Body of pancreas (tissue), 4 donors: ENCODE measurements around the gene SIGLEC8. TPM values are rescaled to one million over a fixed set of nuclear protein-coding genes. Genes with fewer than 3 reads are reported as not detected.

Source experiments
- ATAC-seq: fragments of 150-250 bp; one replicate; pipeline ENCODE4 v1.9.1; 2016
- DNase-seq, 4 donors: peaks; one replicate each; pipeline ENCODE4 v3.0.0-alpha.2; 2019
- H3K27ac ChIP-seq, 4 donors: fragments of 200-600 bp; sonication (generic); 1 replicate in 3 of 4; 2 replicates in 1 of 4; pipeline versions ENCODE4 v1.5.1 to v1.6.1; 2016 to 2019; ENCODE audit warnings: mild to moderate bottlenecking in 1 of 4, mixed read lengths in 1 of 4, moderate library complexity in 1 of 4
- H3K27me3 ChIP-seq, 2 donors: fragments of 200-600 bp; sonication (generic); one replicate each; pipeline ENCODE4 v1.6.0; 2016; ENCODE audit warnings: mild to moderate bottlenecking in 1 of 2
- H3K36me3 ChIP-seq, 2 donors: fragments of 200-600 bp; sonication (generic); replicated peaks in 1 of 2; 2 replicates each; pipeline ENCODE4 v1.5.1; 2016; ENCODE audit warnings: low read depth in 2 of 2; ENCODE audit not compliant: insufficient read depth in 1 of 2
- H3K4me1 ChIP-seq: fragments of 200-600 bp; sonication (generic); one replicate; pipeline ENCODE4 v1.6.0; 2016
- H3K4me3 ChIP-seq, 2 donors: fragments of 200-600 bp; sonication (generic); 1 replicate in 1 of 2; 2 replicates in 1 of 2; pipeline ENCODE4 v1.5.1; 2016 to 2019
- H3K9me3 ChIP-seq, 3 donors: fragments of 200-600 bp; sonication (generic); 1 replicate in 2 of 3; 2 replicates in 1 of 3; pipeline ENCODE4 v1.5.1; 2016
- CTCF ChIP-seq, 7 experiments: fragments of 450-650 bp in 4 of 7; fragments of 200-600 bp in 3 of 7; sonication (generic) in 3 of 7; IDR thresholded peaks; one replicate each; pipeline ENCODE4 v1.5.1; 2016 to 2019; ENCODE audit warnings: antibody characterized with exemption in 7 of 7
- POLR2A ChIP-seq, 3 donors: fragments of 450-650 bp; IDR thresholded peaks; one replicate each; pipeline ENCODE4 v1.6.1; 2016; ENCODE audit warnings: antibody characterized with exemption in 3 of 3, mild to moderate bottlenecking in 2 of 3
- WGBS, 2 donors: methylation state at CpG; one replicate each; pipeline ENCODE4 v1.1.5; 2017; 5-methylcytosine and 5-hydroxymethylcytosine counted together
- intact Hi-C: fragments of 100-400 bp; cut with DNase I; formaldehyde crosslinking; loops from one replicate; pipeline ENCODE4 v1.15.1; 2023
- total RNA-seq, 2 donors: library from RNA; depleted of rRNA; stranded (reverse); fragments of >200 nt; gene quantifications; one replicate each; pipeline ENCODE4 v1.1.0, GENCODE V29; 2016

The SIGLEC8 gene
- total RNA-seq, 2 donors from 2014 or later, result 0.52 TPM; not detected in 1

DNA sequence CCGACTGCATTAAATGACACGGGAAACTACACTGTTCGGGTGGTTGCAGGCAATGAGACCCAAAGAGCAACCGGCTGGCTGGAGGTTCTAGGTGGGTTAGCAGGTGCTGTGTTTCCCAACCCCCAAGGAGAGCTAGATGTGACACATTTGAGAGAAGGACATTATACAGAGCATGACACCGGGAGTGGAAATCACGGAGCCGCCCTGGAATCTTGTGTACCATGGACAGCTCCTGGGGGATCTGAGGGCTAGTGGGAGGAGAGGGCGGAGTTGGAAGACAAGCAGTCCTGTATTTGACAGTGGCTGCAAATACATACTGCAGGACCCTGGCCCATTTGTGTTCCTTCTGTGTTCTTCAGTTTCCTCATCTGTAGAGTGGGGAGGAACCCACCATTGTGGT lies 22.3 kb upstream of the SIGLEC8 start:
- TF ChIP-seq CTCF (IDR thresholded peaks at IDR 0.05), result no peak
- no peak for TF ChIP-seq POLR2A (IDR thresholded peaks at IDR 0.05)
- intact Hi-C loops, result no loop called here
- WGBS, 2 donors, result 29 to 30% methylated on average over 8 of the region's 8 CpGs
- Histone ChIP-seq H3K27me3 (no peaks in the 10 kb centered on the region), H3K9me3 (no peaks in the 10 kb centered on the region), H3K27ac (no peak overlapping the region), H3K36me3 (no peaks in the 10 kb centered on the region), H3K4me3 (no peak overlapping the region), H3K4me1 (no peaks in the 10 kb centered on the region)
- DNase-seq (no peak), ATAC-seq (no peak)

DNA sequence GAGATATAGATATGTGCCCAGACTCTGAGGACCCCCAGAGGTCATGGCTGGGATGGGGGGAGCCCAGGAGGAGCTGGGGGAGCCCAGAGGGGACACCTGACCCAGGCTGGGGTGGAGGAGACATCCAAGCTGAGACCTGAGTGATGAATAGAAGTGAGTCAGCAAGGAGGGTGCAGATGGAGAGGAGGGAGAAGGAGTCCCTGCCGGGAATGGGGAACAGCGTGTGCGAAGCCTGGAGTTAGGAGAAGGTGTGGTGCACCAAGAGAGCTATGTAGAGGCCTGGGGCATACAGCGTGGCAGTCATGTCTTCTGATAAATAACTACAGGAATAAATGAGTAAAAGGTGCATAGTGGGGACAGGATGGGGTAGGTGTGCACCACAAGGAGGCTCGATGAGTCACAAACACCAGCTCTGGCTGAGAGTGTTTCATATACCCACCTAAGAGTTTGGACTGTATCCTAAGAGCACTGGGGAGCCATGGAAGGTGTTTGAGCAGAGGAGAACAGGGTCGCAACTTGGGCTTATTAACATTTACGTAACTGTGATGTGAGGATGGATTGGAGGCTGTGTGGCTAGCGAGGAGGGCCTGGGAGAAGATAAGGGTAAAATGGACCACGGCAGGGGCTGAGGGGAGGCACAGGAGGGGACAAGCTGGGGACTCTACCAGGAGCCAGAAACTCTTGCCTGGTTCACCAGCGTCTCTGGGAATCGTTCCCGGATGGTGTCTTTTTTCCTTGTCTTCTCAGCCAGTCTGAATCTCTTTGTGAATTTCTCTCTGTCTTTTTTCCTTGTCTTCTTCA lies 21.5 kb upstream of the SIGLEC8 start:
- H3K4me3 ChIP-seq, result no peak overlapping the region
- ATAC-seq (no peak), DNase-seq (no peak)
- TF ChIP-seq CTCF (IDR thresholded peaks at IDR 0.05) (no peak), POLR2A (IDR thresholded peaks at IDR 0.05) (no peak)
- intact Hi-C loops, result loop anchor here (10.0 kb wide), 1 partner anchor 175 kb away; no protein-coding TSS in a partner anchor
- no peaks in the 10 kb centered on the region for H3K4me1 ChIP-seq
- no peaks in the 10 kb centered on the region for H3K36me3 ChIP-seq
- H3K27me3 ChIP-seq, result no peaks in the 10 kb centered on the region
- H3K27ac ChIP-seq, result no peak overlapping the region
- H3K9me3 ChIP-seq, result no peaks in the 10 kb centered on the region
- 67 to 69% methylated on average over 12 of the region's 12 CpGs for WGBS, 2 donors

- no peak for ATAC-seq
- intact Hi-C loops, result loop anchor here (10.0 kb wide), 1 partner anchor 176 kb away; no protein-coding TSS in a partner anchor
- no peaks in the 10 kb centered on the region for H3K4me1 ChIP-seq
- H3K9me3 ChIP-seq, result no peaks in the 10 kb centered on the region
- 51 to 55% methylated on average over 15 to 17 of the region's 17 CpGs for WGBS, 2 donors
- H3K36me3 ChIP-seq, result no peaks in the 10 kb centered on the region
- no peak for DNase-seq
- no peak within 1 kb of the TSS for H3K4me3 ChIP-seq
- no peaks in the 10 kb centered on the region for H3K27me3 ChIP-seq
- TF ChIP-seq POLR2A (IDR thresholded peaks at IDR 0.05) (no peak), CTCF (IDR thresholded peaks at IDR 0.05) (no peak)
- H3K27ac ChIP-seq, result no peak within 1 kb of the TSS
Observed at GRCh38 chr19:51478381-51479234, 20.4 kb upstream of the SIGLEC8 start, which contains the start of gene CEACAM18. Gene CEACAM18, plus strand, starts transcription at chr19:51478539.

DNA sequence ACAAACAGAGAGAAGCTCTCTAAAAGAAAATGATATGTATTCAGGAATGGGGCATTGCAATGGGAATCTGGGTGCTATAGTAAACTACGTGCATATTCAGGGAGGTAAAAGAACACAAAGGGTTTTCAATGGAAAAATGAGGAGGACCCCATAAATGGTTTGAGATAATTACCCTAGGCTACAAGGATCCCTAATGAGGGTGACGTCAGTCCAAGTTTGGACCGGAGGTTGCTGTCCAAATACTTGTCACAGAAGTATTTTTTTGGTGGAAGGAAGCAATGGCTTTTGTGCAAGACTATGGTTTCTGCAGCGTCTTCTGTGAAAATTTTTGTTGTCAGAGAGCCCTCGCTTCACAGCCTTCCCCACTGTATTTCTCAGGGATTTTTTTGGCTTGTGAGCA lies 19.1 kb upstream of the SIGLEC8 start:
- H3K27ac ChIP-seq, result no peak overlapping the region
- WGBS, 2 donors, result 37 to 49% methylated on average over 5 of the region's 5 CpGs
- intact Hi-C loops, result loop anchor here (10.0 kb wide), 1 partner anchor 177 kb away; no protein-coding TSS in a partner anchor
- H3K36me3 ChIP-seq, result no peaks in the 10 kb centered on the region
- ATAC-seq, result no peak
- no peak for TF ChIP-seq CTCF (IDR thresholded peaks at IDR 0.05)
- TF ChIP-seq POLR2A (IDR thresholded peaks at IDR 0.05), result no peak
- DNase-seq, result no peak
- H3K27me3 ChIP-seq, result no peaks in the 10 kb centered on the region
- no peaks in the 10 kb centered on the region for H3K4me1 ChIP-seq
- H3K4me3 ChIP-seq, result no peak overlapping the region
- no peaks in the 10 kb centered on the region for H3K9me3 ChIP-seq
